Measurements from ENCODE around the gene TTC16. TPM values are rescaled to one million over a fixed set of nuclear protein-coding genes. Genes with fewer than 3 reads are reported as not detected.

TTC16 gene
- total RNA-seq, 1 donor from 2014 or later = 0.07 TPM

GRCh38 chr9:127711831-127712274 lies 4.0 kb upstream of the TTC16 start:
- no peaks in the 10 kb centered on the region for H3K36me3 Mint-ChIP-seq
- peaks cover 16% of the 10 kb centered on the region for H3K4me1 Mint-ChIP-seq
- H3K27me3 Mint-ChIP-seq (ENCODE audit: low read depth) = no peaks in the 10 kb centered on the region
- H3K4me3 Mint-ChIP-seq = no peak overlapping the region
- H3K9me3 Mint-ChIP-seq = peaks cover 3% of the 10 kb centered on the region
- H3K27ac Mint-ChIP-seq = no peak overlapping the region
- no peak for TF ChIP-seq CTCF (IDR thresholded peaks at IDR 0.05; ENCODE audit: unreplicated experiment)
- no peak for DNase-seq (ENCODE audit: low spot score in 2 of 2, unreplicated experiment in 2 of 2)

GRCh38 chr9:127712371-127712770 lies 3.5 kb upstream of the TTC16 start:
- Mint-ChIP-seq H3K4me3 (no peak overlapping the region), H3K4me1 (peaks cover 16% of the 10 kb centered on the region), H3K36me3 (no peaks in the 10 kb centered on the region), H3K27me3 (ENCODE audit: low read depth) (no peaks in the 10 kb centered on the region), H3K27ac (no peak overlapping the region), H3K9me3 (peaks cover 3% of the 10 kb centered on the region)
- DNase-seq (ENCODE audit: low spot score in 2 of 2, unreplicated experiment in 2 of 2) = no peak
- TF ChIP-seq CTCF (IDR thresholded peaks at IDR 0.05; ENCODE audit: unreplicated experiment) = no peak

GRCh38 chr9:127712867-127713266 lies 3.0 kb upstream of the TTC16 start:
- Mint-ChIP-seq H3K4me1 (peaks cover 16% of the 10 kb centered on the region), H3K4me3 (no peak overlapping the region), H3K27me3 (ENCODE audit: low read depth) (no peaks in the 10 kb centered on the region), H3K27ac (no peak overlapping the region), H3K36me3 (no peaks in the 10 kb centered on the region), H3K9me3 (peaks cover 3% of the 10 kb centered on the region)
- TF ChIP-seq CTCF (IDR thresholded peaks at IDR 0.05; ENCODE audit: unreplicated experiment) = no peak
- no peak for DNase-seq (ENCODE audit: low spot score in 2 of 2, unreplicated experiment in 2 of 2)

- no peak for TF ChIP-seq CTCF (IDR thresholded peaks at IDR 0.05; ENCODE audit: unreplicated experiment)
Measured at GRCh38 chr9:127714020-127714750, 1.7 kb upstream of the TTC16 start.

GRCh38 chr9:127714951-127715469 lies 869 bp upstream of the TTC16 start:
- no peak for TF ChIP-seq CTCF (IDR thresholded peaks at IDR 0.05; ENCODE audit: unreplicated experiment)

More at GRCh38 chr9:127714020-127714750, 1.7 kb upstream of the TTC16 start:
- H3K36me3 Mint-ChIP-seq = no peaks in the 10 kb centered on the region
- no peaks in the 10 kb centered on the region for H3K27me3 Mint-ChIP-seq (ENCODE audit: low read depth)
- no peaks in the 10 kb centered on the region for H3K9me3 Mint-ChIP-seq
- peaks cover 16% of the 10 kb centered on the region for H3K4me1 Mint-ChIP-seq
- DNase-seq (ENCODE audit: low spot score in 2 of 2, unreplicated experiment in 2 of 2) = no peak
- no peak overlapping the region for H3K27ac Mint-ChIP-seq
- H3K4me3 Mint-ChIP-seq = peak overlapping the region; percentile 65

More at GRCh38 chr9:127714951-127715469, 869 bp upstream of the TTC16 start:
- H3K4me1 Mint-ChIP-seq = peaks cover 16% of the 10 kb centered on the region
- no peaks in the 10 kb centered on the region for H3K27me3 Mint-ChIP-seq (ENCODE audit: low read depth)
- H3K27ac Mint-ChIP-seq = peak overlapping the region; percentile 92
- H3K36me3 Mint-ChIP-seq = no peaks in the 10 kb centered on the region
- no peak for DNase-seq (ENCODE audit: low spot score in 2 of 2, unreplicated experiment in 2 of 2)
- no peaks in the 10 kb centered on the region for H3K9me3 Mint-ChIP-seq
- H3K4me3 Mint-ChIP-seq = peak overlapping the region; percentile 91
